HepG2 (cell line): Measurements from ENCODE around the gene CFAP43. TPM values are rescaled to one million over a fixed set of nuclear protein-coding genes. Genes with fewer than 3 reads are reported as not detected.

Source experiments
- ATAC-seq: fragments of 200-7000 bp; cut with Tn5 transposase; 3 replicates; pipeline ENCODE4 v1.9.1; 2020; ENCODE audit warnings: mild to moderate bottlenecking, moderate library complexity
- BruUV-seq: library from RNA; stranded (reverse); fragments of 400-500 nt; replicated peaks from 2 replicates; lab custom pipeline; 2021; lab: Mats Ljungman, UMichigan
- CTCF ChIA-PET: fragments of 300-600 bp; formaldehyde crosslinking; extraction: SDS; loops from one replicate; lab custom pipeline; 2021; ENCODE audit warnings: low total read pairs, inconsistent platforms, low intra/inter-chr PET ratio; lab: Yijun Ruan, JAX
- POLR2A ChIA-PET: fragments of 350-600 bp; sonication (Branson Sonifier 250); formaldehyde crosslinking; loops from one replicate; lab custom pipeline; 2020; ENCODE audit warnings: antibody characterized with exemption, inconsistent platforms; lab: Yijun Ruan, JAX
- DNase-seq: peaks from one replicate; pipeline ENCODE4 v3.0.0-alpha.2; 2015; ENCODE audit warnings: low spot score
- FAIRE-seq: peaks from 3 replicates; lab custom pipeline; 2011; peaks lifted over from hg19 to GRCh38; lab: Jason Lieb, UNC
- H2AFZ ChIP-seq: one replicate; pipeline ENCODE4 v1.6.1; 2011; ENCODE audit warnings: low read length, inconsistent platforms
- H3K27ac ChIP-seq: fragments of 300-600 bp; 3 replicates; pipeline ENCODE4 v1.8.0; 2011; ENCODE audit warnings: mixed run types, mild to moderate bottlenecking, mixed read lengths, low read length, inconsistent platforms; ENCODE audit not compliant: insufficient read depth; ENCODE audit errors: extremely low read length
- H3K27me3 ChIP-seq, 2 experiments: fragments of 200-600 bp in 1 of 2; 2 replicates in 1 of 2; 3 replicates in 1 of 2; pipeline versions ENCODE4 v1.6.0 to v1.8.0; 2011; ENCODE audit warnings: low read length in 2 of 2, mild to moderate bottlenecking in 2 of 2, moderate library complexity in 2 of 2, inconsistent platforms in 1 of 2; ENCODE audit not compliant: insufficient read depth in 2 of 2, control insufficient read depth in 1 of 2
- H3K36me3 ChIP-seq, 2 experiments: fragments of 200-600 bp in 1 of 2; replicated peaks in 1 of 2; 2 replicates in 1 of 2; 3 replicates in 1 of 2; pipeline versions ENCODE4 v1.5.1 to v1.8.0; 2011; ENCODE audit warnings: low read length in 2 of 2, inconsistent platforms in 1 of 2; ENCODE audit not compliant: insufficient read depth in 2 of 2, control insufficient read depth in 1 of 2
- H3K4me1 ChIP-seq: 2 replicates; pipeline ENCODE4 v1.5.1; 2012; ENCODE audit warnings: low read length, inconsistent platforms; ENCODE audit not compliant: insufficient read depth
- H3K4me2 ChIP-seq: 2 replicates; pipeline ENCODE4 v1.6.0; 2011; ENCODE audit warnings: low read depth, low read length, inconsistent platforms
- H3K4me3 ChIP-seq, 3 experiments: fragments of 200-600 bp in 1 of 3; sonication (generic), shearing (Covaris generic) in 1 of 3; replicated peaks in 1 of 3; 2 replicates each; pipeline ENCODE4 v1.5.1; 2011 to 2016; ENCODE audit warnings: low read length in 3 of 3, inconsistent platforms in 2 of 3, low read depth in 2 of 3, mild to moderate bottlenecking in 2 of 3, control low read depth in 1 of 3, mixed read lengths in 1 of 3; ENCODE audit not compliant: insufficient read depth in 1 of 3
- H3K79me2 ChIP-seq: one replicate; pipeline ENCODE4 v1.6.1; 2011; ENCODE audit warnings: low read length, inconsistent platforms; ENCODE audit not compliant: insufficient read depth
- H3K9ac ChIP-seq: 2 replicates; pipeline ENCODE4 v1.6.0; 2011; ENCODE audit warnings: mild to moderate bottlenecking, low read depth, low read length, inconsistent platforms; ENCODE audit not compliant: insufficient read depth
- H3K9me3 ChIP-seq: 2 replicates; pipeline ENCODE4 v1.5.1; 2012; ENCODE audit warnings: mild to moderate bottlenecking, low read length
- H4K20me1 ChIP-seq: 2 replicates; pipeline ENCODE4 v1.6.0; 2011; ENCODE audit warnings: inconsistent platforms, mild to moderate bottlenecking, low read length, moderate library complexity; ENCODE audit not compliant: insufficient read depth
- ATM ChIP-seq: fragments of 450-650 bp; IDR thresholded peaks from 2 replicates; pipeline ENCODE4 v1.7.1; 2017; ENCODE audit warnings: mild to moderate bottlenecking, borderline replicate concordance
- ZFP41 ChIP-seq: sonication (generic); formaldehyde crosslinking; IDR thresholded peaks from 2 replicates; pipeline ENCODE4 v1.4.0; 2020; ENCODE audit warnings: mild to moderate bottlenecking, missing genetic modification reagents, borderline replicate concordance
- ZNF564 ChIP-seq: sonication (generic); formaldehyde crosslinking; IDR thresholded peaks from 2 replicates; pipeline ENCODE4 v1.8.1; 2023; ENCODE audit warnings: mild to moderate bottlenecking, missing genetic modification reagents
- ZNF687 ChIP-seq: sonication (generic); formaldehyde crosslinking; IDR thresholded peaks from 2 replicates; pipeline ENCODE4 v1.5.1; 2020; ENCODE audit warnings: mild to moderate bottlenecking, missing genetic modification reagents, moderate library complexity
- WGBS: methylation state at CpG from one replicate; pipeline ENCODE4 v1.1.6; 2017; ENCODE audit warnings: low lambda C conversion rate; 5-methylcytosine and 5-hydroxymethylcytosine counted together
- in situ Hi-C: cut with HindIII; loops from 2 replicates; pipeline ENCODE4 v1.10.0; 2017; ENCODE audit warnings: low pct_unique_long_range_greater_than_20kb; ENCODE audit not compliant: extremely low pct_ligation_motif_present
- intact Hi-C: fragments of 100-400 bp; cut with micrococcal nuclease; formaldehyde crosslinking; loops from one replicate; pipeline ENCODE4 v1.10.0; 2022; ENCODE audit not compliant: unreplicated experiment
- polyA plus RNA-seq, 8 experiments: library from polyadenylated mRNA; depleted of rRNA in 3 of 8; stranded (reverse) in 7 of 8; unstranded in 1 of 8; fragments of >200 nt; fragmentation: Illumina TruSeq in 4 of 8; extraction: Trizol in 4 of 8; gene quantifications; 2 replicates each; pipeline versions ENCODE4 v1.2.1 to v1.2.3, GENCODE V29; 2011 to 2016; ENCODE audit warnings: low read depth in 4 of 8, missing spikeins in 1 of 8, mixed read lengths in 1 of 8; ENCODE audit not compliant: insufficient read depth in 1 of 8
- total RNA-seq, 5 experiments: library from RNA; depleted of rRNA; stranded (reverse); fragments of >200 nt; fragmentation: Illumina TruSeq; extraction: Trizol; gene quantifications; 2 replicates each; pipeline ENCODE4 v1.2.3, GENCODE V29; 2016; ENCODE audit warnings: low read depth in 1 of 5

Gene CFAP43
- total and polyA plus RNA-seq, 2 of the 13 experiments (the other 11 are each of a cell fraction or from before 2014, with no cell fraction given), result 0.24 to 0.38 TPM

- peaks cover 0 to 3% of the 10 kb centered on the region in 2 experiments; a peak in 1 of 5 replicates for H3K27me3 ChIP-seq
- no peak for ATAC-seq
- no peaks in the 10 kb centered on the region for H4K20me1 ChIP-seq
- DNase-seq, result no peak
- H3K9me3 ChIP-seq, result no peaks in the 10 kb centered on the region
- TF ChIP-seq ZNF564, result no peak
- TF ChIP-seq ATM, result no peak
- TF ChIP-seq ZFP41, result no peak
- no peak for TF ChIP-seq ZNF687 (CRISPR knock-in tag)
- no peaks in the 10 kb centered on the region for H3K79me2 ChIP-seq
- H3K9ac ChIP-seq, result no peak overlapping the region
- ChIA-PET POLR2A (no interaction called here), CTCF (no interaction called here)
- WGBS, result 20% methylated on average over 5 of the region's 5 CpGs
- BruUV-seq, result no TSS peak
- H2AFZ ChIP-seq, result no peak overlapping the region
- no peaks in the 10 kb centered on the region for H3K4me1 ChIP-seq
- FAIRE-seq, result no peak
- no peak overlapping the region for H3K27ac ChIP-seq
- H3K4me3 ChIP-seq, result no peak overlapping the region
- in situ Hi-C loops, result no loop called here
- intact Hi-C loops, result no loop called here
- no peak overlapping the region for H3K4me2 ChIP-seq
- no peaks in the 10 kb centered on the region for H3K36me3 ChIP-seq
Observed at GRCh38 chr10:104084482-104085142, 147.6 kb downstream of the CFAP43 start.
